SKM-1 (cell line): ENCODE measurements around the gene HSD17B13.
"Not testable (repeated sequence)": the region's sequence is repeated elsewhere in the genome, so short reads cannot be mapped to it uniquely, and the experiment has no call there.

Source experiments
- DNase-seq: peaks from one replicate; lab custom pipeline; 2025; ENCODE audit not compliant: unreplicated experiment; lab: John Stamatoyannopoulos, UW

HSD17B13 gene

GRCh38 chr4:87316961-87317360, 5.7 kb downstream of the HSD17B13 start:
- DNase-seq: no peak

DNA sequence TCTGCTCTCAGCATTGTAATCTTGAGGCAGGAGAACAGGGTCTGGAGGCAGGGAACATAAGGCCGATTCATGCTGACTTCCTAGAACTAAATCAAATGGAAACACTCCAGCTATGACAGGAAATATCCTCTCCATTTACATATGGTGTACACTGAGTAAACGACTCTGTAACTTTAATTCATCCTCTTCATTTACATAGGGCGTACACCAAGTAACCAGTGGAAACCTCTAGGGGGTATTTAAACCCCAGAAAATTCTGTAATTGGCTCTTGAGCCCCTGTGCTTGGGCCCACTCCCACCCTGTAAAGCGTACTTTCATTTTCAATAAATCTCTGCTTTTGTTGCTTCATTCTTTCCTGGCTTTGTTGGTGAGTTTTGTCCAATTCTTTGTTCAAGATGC, 7.7 kb downstream of the HSD17B13 start:
- DNase-seq: not testable (repeated sequence)

DNA sequence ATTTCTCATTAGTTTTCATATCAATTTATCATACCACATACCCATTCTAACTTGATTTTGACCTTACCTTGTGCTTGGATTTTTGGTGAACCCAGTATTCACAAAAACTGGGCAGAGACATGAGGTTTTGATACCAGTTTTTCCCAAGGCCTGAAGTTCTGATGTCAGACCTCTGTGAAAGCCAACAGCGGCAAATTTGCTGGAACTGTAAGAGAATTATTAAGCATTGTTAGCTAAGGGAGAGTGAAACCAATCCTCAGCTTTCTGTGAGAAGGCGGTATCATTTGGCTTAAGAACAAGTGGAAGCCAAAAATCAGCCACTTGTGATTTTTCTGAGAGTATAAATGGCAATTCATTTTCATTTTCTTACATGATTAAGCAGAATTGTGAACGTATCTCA, 8.9 kb downstream of the HSD17B13 start:
- no peak for DNase-seq

DNA sequence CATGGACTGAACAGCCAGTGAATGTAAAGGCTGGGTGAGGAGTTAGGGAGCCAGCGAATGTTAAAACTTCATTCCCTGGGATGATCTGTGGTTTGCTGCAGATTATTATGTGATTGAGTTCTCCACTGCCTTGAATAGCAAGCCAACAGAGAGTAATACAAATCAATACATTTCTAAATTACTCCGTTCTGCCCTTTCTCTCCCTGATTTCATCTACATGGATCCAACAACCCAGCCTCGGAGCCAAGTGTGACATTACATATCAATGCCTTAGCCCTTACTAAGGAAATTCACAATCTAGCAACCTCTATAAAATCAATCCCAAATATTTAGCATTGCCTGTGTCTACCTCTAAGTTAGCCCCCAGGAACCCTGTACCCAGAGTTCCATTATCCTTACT, 11.0 kb downstream of the HSD17B13 start:
- DNase-seq: no peak

DNA sequence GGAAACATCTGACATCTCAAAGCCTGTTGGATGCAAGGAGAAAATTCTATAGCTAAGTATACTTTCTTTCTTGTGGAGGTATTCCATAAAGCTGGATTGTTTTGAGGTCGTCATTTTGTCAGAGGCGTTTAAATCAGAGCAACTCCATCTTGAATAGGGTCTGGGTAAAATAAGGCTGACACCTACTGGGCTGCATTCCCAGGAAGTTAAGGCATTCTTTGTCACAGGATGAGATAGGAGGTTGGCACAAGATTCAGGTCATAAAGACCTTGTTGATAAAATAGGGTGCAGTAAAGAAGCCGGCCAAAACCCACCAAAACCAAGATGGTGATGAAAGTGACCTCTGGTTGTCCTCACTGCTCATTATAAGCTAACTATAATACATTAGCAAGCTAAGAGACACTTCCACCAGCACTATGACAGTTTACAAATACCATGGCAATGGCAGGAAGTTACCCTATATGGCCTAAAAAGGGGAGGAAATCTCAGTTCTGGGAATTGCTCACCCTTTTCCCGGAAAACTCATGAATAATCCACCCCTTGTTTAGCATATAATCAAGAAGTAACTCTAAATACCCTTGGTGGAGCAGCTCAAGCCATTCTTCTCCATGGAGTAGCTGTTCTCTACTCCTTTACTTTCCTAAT, 11.9 kb downstream of the HSD17B13 start:
- no peak for DNase-seq

DNA sequence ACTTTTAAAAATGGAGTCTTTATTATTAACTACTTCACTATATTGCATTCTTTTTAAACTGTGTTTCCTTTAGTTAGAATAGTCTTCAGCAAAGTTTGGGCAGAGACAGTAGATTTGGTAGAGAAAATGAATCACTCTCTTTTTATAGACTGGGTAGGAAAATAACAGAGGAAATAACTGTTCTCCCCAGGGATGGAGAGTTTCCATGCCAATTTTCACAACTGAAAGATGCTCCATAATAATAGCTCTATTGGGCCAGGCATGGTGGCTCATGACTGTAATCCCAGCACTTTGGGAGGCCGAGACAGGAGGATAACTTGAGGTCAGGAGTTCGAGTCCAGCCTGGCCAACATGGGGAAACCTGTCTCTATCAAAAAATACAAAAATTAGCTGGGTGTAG, 13.1 kb downstream of the HSD17B13 start:
- no peak for DNase-seq

GRCh38 chr4:87306056-87306455, 16.6 kb downstream of the HSD17B13 start:
- DNase-seq: no peak

DNA sequence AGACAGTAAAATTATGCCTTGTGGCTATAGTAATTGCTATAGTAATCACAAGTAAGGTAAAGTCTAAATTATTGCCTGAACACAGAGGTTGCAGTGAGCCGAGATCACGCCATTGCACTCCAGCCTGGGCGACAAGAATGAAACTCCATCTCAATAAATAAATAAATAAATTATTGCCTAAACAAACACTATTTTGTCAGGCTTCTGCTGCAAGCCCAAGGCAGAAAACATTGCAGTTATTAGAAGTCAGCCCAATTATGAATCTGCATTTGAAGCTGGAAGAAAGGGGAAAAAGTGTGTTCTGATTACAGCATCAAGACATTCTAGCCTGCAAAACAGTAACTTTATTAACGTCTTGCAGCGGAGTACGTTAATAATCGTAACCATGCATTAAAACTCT, 17.1 kb downstream of the HSD17B13 start:
- DNase-seq: no peak

GRCh38 chr4:87304745-87305432, 17.8 kb downstream of the HSD17B13 start:
- DNase-seq: no peak

GRCh38 chr4:87299898-87300297, 22.8 kb downstream of the HSD17B13 start:
- DNase-seq: no peak

GRCh38 chr4:87298362-87298761, 24.3 kb downstream of the HSD17B13 start:
- no peak for DNase-seq

DNA sequence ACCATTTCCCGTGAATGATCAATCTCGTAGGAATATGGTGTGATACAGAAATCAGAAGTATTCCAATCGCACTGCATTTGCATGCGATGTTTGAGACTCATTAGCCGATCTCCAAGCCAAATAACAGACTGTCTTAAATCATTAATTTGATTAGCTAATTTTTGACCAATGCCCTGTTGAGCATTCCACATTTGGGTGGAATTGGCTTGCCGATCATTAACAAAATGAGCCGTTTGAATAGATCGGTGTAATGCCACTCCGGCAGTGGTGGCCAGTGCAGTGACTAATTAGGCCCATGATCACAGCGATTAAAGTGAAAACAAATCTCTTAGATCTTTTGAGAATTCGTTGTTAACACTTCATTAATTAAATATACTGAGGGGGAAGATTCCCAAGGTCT, 27.8 kb downstream of the HSD17B13 start:
- not testable (repeated sequence) for DNase-seq

DNA sequence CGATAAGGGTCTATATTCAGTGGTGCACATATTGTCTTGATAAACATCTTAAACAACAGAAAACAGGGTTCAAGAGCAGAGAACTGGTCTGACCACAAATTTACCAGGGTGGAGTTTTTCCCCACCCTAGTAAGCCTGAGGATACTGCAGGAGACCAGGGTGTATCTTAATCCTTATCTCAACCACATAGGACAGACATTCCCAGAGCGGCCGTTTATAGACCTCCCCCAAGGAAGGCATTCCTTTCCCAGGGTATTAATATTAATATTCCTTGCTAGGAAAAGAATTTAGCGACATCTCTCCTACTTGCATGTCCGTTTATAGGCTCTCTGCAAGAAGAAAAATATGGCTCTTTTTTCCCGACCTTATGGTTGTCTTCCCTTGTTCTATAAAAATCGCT, 28.8 kb downstream of the HSD17B13 start:
- DNase-seq: not testable (repeated sequence)

GRCh38 chr4:87286970-87287369, 35.7 kb downstream of the HSD17B13 start:
- DNase-seq: no peak

GRCh38 chr4:87284268-87284667, 38.4 kb downstream of the HSD17B13 start:
- DNase-seq: not testable (repeated sequence)

DNA sequence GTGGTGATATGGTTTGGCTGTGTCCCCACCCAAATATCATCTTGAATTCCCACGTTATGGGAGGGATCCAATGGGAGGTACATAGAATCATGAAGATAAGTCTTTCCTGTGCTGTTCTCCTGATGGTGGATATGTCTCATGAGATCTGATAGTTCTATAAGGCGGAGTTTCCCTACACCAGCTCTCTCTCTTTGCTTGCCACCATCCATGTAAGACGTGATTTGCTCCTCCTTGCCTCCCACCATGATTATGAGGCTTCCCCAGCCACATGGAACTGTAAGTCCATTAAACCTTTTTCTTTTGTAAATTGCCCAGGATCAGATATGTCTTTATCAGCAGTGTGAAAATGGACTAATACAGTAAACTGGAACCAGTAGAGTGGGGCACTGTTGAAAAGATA, 39.5 kb downstream of the HSD17B13 start:
- no peak for DNase-seq

GRCh38 chr4:87281603-87282002, 41.1 kb downstream of the HSD17B13 start:
- no peak for DNase-seq

- no peak for DNase-seq
Measured at GRCh38 chr4:87278335-87278794, 44.3 kb downstream of the HSD17B13 start.

- DNase-seq: no peak
Measured at GRCh38 chr4:87275311-87275710, 47.4 kb downstream of the HSD17B13 start.

GRCh38 chr4:87274803-87275202, 47.9 kb downstream of the HSD17B13 start:
- DNase-seq: no peak

DNA sequence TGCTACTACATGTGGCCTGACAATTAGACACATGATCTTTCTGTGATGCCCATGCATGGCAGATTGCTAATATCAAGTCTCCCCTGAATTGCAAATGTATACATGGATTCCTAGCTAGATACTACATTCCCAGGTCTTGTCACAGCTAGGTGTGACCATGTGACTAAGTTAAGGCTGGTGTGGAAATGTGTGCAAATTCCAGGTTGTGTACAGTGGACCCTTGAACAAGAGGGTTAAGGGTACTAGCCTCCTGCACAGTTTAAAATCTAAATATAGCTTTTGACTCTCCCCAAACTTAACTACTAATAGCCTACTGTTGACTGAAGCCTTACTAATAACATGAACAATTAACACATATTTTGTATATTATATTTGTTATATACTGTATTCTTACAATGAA, 48.4 kb downstream of the HSD17B13 start:
- no peak for DNase-seq

DNA sequence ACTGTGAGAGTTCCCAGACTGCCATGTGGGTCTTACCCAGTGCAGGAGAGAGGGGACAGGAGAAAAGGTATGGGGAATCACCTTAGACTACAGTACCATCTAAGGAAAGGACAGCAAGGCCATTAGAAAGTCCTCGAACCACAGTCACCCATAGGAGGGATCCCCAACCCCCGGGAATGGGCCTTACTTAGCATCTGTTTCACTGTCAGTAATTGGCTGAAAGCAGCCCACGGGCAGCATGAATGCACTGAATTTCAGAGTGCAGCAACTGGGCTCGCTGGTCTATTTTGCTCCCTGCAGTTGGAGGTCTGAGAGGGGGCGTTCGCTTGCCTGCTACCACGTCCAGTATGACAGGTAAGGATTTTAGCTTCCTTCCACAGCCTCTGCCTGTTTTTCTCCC, 51.9 kb downstream of the HSD17B13 start:
- DNase-seq: no peak

DNA sequence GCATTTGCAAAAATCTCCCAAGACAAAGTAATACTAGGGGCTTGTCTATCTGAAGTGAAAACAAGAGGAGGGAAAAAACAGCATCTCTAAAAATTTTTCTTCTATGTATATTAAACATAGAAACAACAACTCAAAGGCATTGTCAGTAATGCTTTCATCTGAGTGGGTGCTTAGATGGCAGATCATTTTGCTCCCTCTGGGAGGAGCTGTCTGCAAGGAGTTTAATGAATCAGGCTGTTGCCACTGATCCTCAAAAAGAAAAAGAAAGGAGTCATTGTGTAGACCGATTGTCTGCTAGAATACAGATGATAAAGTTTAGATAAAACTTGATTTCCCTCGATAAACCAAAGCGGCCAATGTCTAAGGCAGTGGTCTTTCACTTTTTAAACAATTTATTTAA, 52.5 kb downstream of the HSD17B13 start:
- no peak for DNase-seq
